GM18502 (cell line): ENCODE measurements around the gene EIF2D.
A peak's percentile ranks its signal among the peaks of the same experiment; 100 is the strongest.
"Not testable (repeated sequence)": the region's sequence is repeated elsewhere in the genome, so short reads cannot be mapped to it uniquely, and the experiment has no call there.

Experiments used
- ATAC-seq: cut with Tn5 transposase; IDR thresholded peaks from one replicate; pipeline ENCODE4 v1.9.1; 2021; ENCODE audit warnings: mild to moderate bottlenecking; ENCODE audit not compliant: unreplicated experiment, poor library complexity

The EIF2D gene

GRCh38 chr1:206588492-206588891, 23.8 kb downstream of the EIF2D start:
- no peak for ATAC-seq

- ATAC-seq = no peak
Measured at GRCh38 chr1:206587904-206588303, 24.4 kb downstream of the EIF2D start.

GRCh38 chr1:206586501-206587445, 25.5 kb downstream of the EIF2D start:
- no peak for ATAC-seq

- no peak for ATAC-seq
Measured at GRCh38 chr1:206584683-206585082, 27.6 kb downstream of the EIF2D start.

- ATAC-seq = no peak
Measured at GRCh38 chr1:206583707-206584648, 28.3 kb downstream of the EIF2D start.

- ATAC-seq = no peak
Measured at GRCh38 chr1:206582971-206583706, 29.1 kb downstream of the EIF2D start.

GRCh38 chr1:206582537-206582936, 29.7 kb downstream of the EIF2D start:
- no peak for ATAC-seq

- no peak for ATAC-seq
Measured at GRCh38 chr1:206581571-206581981, 30.7 kb downstream of the EIF2D start.

- ATAC-seq = not testable (repeated sequence)
Measured at GRCh38 chr1:206581114-206581497, 31.2 kb downstream of the EIF2D start.

- no peak for ATAC-seq
Measured at GRCh38 chr1:206580438-206581113, 31.7 kb downstream of the EIF2D start.

- peak; percentile 79 for ATAC-seq
Measured at GRCh38 chr1:206579747-206580437, 32.4 kb downstream of the EIF2D start.

GRCh38 chr1:206578978-206579374, 33.3 kb downstream of the EIF2D start:
- ATAC-seq = no peak

- no peak for ATAC-seq
Measured at GRCh38 chr1:206578068-206578977, 33.9 kb downstream of the EIF2D start.

GRCh38 chr1:206577626-206578025, 34.6 kb downstream of the EIF2D start:
- no peak for ATAC-seq

GRCh38 chr1:206575894-206576737, 36.1 kb downstream of the EIF2D start:
- no peak for ATAC-seq

GRCh38 chr1:206575165-206575893, 36.9 kb downstream of the EIF2D start:
- peak; percentile 39 for ATAC-seq

- ATAC-seq = no peak
Measured at GRCh38 chr1:206573762-206574161, 38.5 kb downstream of the EIF2D start.
